ENCODE measurements around the gene LIM2. TPM values are rescaled to one million over a fixed set of nuclear protein-coding genes. Genes with fewer than 3 reads are reported as not detected.

Gene LIM2
- total and polyA plus RNA-seq, 4 donors, result not detected

DNA sequence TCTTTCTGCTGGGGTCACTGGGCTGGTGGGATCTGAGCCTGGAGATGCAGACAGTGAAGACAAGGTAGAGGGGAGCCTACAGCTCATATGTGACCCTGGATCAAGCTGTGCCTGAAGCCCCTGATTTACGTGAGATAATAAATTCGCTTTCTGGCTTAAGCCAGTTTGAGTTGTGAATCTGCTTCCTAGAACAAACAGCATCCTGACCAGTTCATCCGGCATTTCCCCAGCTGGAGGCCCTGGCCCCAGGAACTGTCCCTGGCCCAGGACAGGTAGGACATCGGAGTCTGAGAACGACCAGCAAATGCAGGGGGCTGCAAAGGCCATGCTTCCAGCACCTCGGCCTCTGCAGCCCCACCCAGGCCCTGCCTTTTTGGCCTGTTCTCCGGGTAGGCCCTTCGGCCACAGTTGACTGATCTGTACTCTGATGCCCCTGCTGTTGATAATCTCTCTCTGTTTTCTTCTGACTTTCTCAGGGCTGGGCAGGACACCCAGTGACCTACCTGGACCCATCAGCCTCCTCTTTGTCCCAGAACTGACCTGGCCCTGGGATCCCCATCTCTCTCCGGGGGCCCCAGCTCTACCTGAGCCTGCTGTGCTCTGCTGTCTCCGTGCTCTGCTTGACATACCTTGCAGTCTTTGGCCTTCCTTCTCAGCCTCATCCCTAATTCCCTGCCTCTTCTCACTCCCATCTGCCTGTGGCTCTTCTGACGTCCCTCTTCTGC is 36.3 kb downstream of the LIM2 start:
- 96 to 97% methylated on average over 11 of the region's 11 CpGs for WGBS, 2 donors
- no peaks in the 10 kb centered on the region for H3K9me3 ChIP-seq (ENCODE audit: control insufficient read depth in 4 of 4, insufficient read depth in 3 of 4, low read length in 3 of 4)
- H3K4me1 ChIP-seq (ENCODE audit: control insufficient read depth in 5 of 5, insufficient read depth in 5 of 5, low read length in 5 of 5), result peaks cover 0 to 6% (median 0%) of the 10 kb centered on the region in 5 donors
- H3K36me3 ChIP-seq (ENCODE audit: control insufficient read depth in 4 of 4, insufficient read depth in 4 of 4, low read length in 4 of 4), result peaks cover 0 to 37% (median 15%) of the 10 kb centered on the region in 4 donors
- TF ChIP-seq, protein P1, sequence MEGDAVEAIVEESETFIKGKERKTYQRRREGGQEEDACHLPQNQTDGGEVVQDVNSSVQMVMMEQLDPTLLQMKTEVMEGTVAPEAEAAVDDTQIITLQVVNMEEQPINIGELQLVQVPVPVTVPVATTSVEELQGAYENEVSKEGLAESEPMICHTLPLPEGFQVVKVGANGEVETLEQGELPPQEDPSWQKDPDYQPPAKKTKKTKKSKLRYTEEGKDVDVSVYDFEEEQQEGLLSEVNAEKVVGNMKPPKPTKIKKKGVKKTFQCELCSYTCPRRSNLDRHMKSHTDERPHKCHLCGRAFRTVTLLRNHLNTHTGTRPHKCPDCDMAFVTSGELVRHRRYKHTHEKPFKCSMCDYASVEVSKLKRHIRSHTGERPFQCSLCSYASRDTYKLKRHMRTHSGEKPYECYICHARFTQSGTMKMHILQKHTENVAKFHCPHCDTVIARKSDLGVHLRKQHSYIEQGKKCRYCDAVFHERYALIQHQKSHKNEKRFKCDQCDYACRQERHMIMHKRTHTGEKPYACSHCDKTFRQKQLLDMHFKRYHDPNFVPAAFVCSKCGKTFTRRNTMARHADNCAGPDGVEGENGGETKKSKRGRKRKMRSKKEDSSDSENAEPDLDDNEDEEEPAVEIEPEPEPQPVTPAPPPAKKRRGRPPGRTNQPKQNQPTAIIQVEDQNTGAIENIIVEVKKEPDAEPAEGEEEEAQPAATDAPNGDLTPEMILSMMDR (IDR thresholded peaks at IDR 0.05; ENCODE audit: control extremely low read depth, extremely low read depth), result no peak
- no peak for DNase-seq
- ATAC-seq (ENCODE audit: insufficient read depth, low FRiP score), result no peak
- H3K9ac ChIP-seq (ENCODE audit: insufficient read depth in 1 of 2, low read length in 2 of 2), result no peak overlapping the region
- no peaks in the 10 kb centered on the region for H3K27me3 ChIP-seq (ENCODE audit: control insufficient read depth in 3 of 3, insufficient read depth in 3 of 3, low read length in 2 of 3)
- no peak overlapping the region for H3K4me3 ChIP-seq
- H3K27ac ChIP-seq (ENCODE audit: low read depth in 1 of 2, low read length in 1 of 2), result no peak overlapping the region

DNA sequence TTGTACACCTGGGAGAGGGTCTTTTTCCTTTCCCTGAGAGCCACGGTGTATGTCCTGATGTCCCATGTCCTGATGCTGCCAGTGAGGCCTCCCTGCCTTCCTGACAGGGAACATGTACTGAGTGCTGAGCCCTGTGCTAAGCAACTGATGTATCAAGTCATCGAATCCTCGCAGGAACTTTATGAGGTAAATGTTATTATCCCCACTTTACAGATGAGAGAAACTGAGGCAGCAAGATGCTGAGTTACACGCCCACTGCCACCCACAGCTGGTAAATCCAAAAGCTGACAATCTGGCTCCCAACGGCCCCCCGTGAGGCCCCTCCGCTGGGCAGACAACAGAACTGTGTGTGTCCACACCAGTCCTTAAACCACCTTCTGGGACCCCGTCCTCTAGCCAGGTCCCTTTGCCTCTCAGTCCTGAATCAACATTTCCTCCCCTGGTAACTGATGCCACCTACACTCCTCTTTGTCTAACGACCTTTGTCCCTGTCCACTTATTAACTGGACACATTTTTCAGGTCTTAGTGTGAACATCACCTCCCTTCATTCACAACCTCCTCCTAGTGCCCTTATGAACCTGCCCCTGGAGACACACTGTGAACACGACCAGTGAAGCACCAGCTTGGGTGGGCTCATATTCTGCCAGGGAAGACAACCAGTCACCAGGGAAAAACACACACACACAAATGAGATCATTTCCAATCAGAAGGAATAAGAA is 40.4 kb downstream of the LIM2 start:
- TF ChIP-seq, protein P1 (IDR thresholded peaks at IDR 0.05; ENCODE audit: control extremely low read depth, extremely low read depth), result no peak

DNA sequence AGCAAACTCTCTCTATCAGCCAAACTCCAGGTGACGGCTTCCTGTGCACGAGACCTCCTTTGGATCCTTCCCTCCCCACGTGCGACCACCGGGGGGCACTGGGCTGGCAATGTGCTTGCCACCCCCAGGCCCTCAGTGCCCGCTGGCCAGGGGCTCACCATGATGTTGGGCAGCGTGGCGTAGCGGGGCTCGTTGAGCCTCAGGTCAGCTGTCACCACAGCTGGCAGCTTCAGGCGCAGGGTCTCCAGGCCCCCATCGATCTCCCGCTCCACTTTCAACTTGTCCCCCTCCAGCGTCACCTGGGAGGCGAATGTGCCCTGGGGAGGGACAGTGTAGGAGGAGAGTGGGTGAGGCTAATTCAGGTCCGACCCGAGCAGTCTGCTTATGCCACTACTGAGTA is 41.0 kb downstream of the LIM2 start:
- H3K36me3 ChIP-seq (ENCODE audit: control insufficient read depth in 4 of 4, insufficient read depth in 4 of 4, low read length in 4 of 4), result peaks cover 0 to 36% (median 18%) of the 10 kb centered on the region in 4 donors
- ATAC-seq (ENCODE audit: insufficient read depth, low FRiP score), result no peak
- TF ChIP-seq, protein P1 (IDR thresholded peaks at IDR 0.05; ENCODE audit: control extremely low read depth, extremely low read depth), result no peak

More for the DNA sequence above, 40.4 kb downstream of the LIM2 start:
- DNase-seq (no peak), ATAC-seq (ENCODE audit: insufficient read depth, low FRiP score) (no peak)
- H3K4me3 ChIP-seq, result no peak overlapping the region
- no peak overlapping the region for H3K9ac ChIP-seq (ENCODE audit: insufficient read depth in 1 of 2, low read length in 2 of 2)
- 82 to 86% methylated on average over 10 of the region's 10 CpGs for WGBS, 2 donors
- no peak overlapping the region for H3K27ac ChIP-seq (ENCODE audit: low read depth in 1 of 2, low read length in 1 of 2)
- H3K4me1 ChIP-seq (ENCODE audit: control insufficient read depth in 5 of 5, insufficient read depth in 5 of 5, low read length in 5 of 5), result no peaks in the 10 kb centered on the region
- peaks cover 0 to 42% (median 21%) of the 10 kb centered on the region in 4 donors for H3K36me3 ChIP-seq (ENCODE audit: control insufficient read depth in 4 of 4, insufficient read depth in 4 of 4, low read length in 4 of 4)
- H3K9me3 ChIP-seq (ENCODE audit: control insufficient read depth in 4 of 4, insufficient read depth in 3 of 4, low read length in 3 of 4), result no peaks in the 10 kb centered on the region
- H3K27me3 ChIP-seq (ENCODE audit: control insufficient read depth in 3 of 3, insufficient read depth in 3 of 3, low read length in 2 of 3), result no peaks in the 10 kb centered on the region

More for the DNA sequence above, 41.0 kb downstream of the LIM2 start:
- Histone ChIP-seq H3K27me3 (ENCODE audit: control insufficient read depth in 3 of 3, insufficient read depth in 3 of 3, low read length in 2 of 3) (no peaks in the 10 kb centered on the region), H3K4me3 (no peak overlapping the region), H3K4me1 (ENCODE audit: control insufficient read depth in 5 of 5, insufficient read depth in 5 of 5, low read length in 5 of 5) (no peaks in the 10 kb centered on the region), H3K9ac (ENCODE audit: insufficient read depth in 1 of 2, low read length in 2 of 2) (no peak overlapping the region), H3K27ac (ENCODE audit: low read depth in 1 of 2, low read length in 1 of 2) (no peak overlapping the region), H3K9me3 (ENCODE audit: control insufficient read depth in 4 of 4, insufficient read depth in 3 of 4, low read length in 3 of 4) (no peaks in the 10 kb centered on the region)
- 89 to 93% methylated on average over 17 of the region's 17 CpGs for WGBS, 2 donors
- DNase-seq, result no peak

All from lung (tissue), 12 donors.